Liver (tissue), 9 donors: Measurements from ENCODE around the gene NIPBL. TPM values are rescaled to one million over a fixed set of nuclear protein-coding genes. Genes with fewer than 3 reads are reported as not detected.

Source experiments
- DNase-seq: peaks from one replicate; pipeline ENCODE4 v3.0.0-alpha.2; 2017; ENCODE audit warnings: low spot score
- H3K27ac ChIP-seq, 2 donors: one replicate each; pipeline ENCODE4 v1.7.0; 2013; ENCODE audit warnings: inconsistent platforms in 2 of 2, low read length in 2 of 2, control low read depth in 1 of 2, low read depth in 1 of 2, mild to moderate bottlenecking in 1 of 2
- H3K27me3 ChIP-seq, 4 donors: one replicate each; pipeline versions ENCODE4 v1.6.1 to v1.7.0; 2013; ENCODE audit warnings: low read length in 3 of 4, inconsistent platforms in 1 of 4, mild to moderate bottlenecking in 1 of 4, moderate library complexity in 1 of 4; ENCODE audit not compliant: control insufficient read depth in 4 of 4, insufficient read depth in 4 of 4
- H3K36me3 ChIP-seq, 4 donors: one replicate each; pipeline versions ENCODE4 v1.6.1 to v1.7.0; 2013; ENCODE audit warnings: low read length in 3 of 4, mild to moderate bottlenecking in 3 of 4, low read depth in 1 of 4, moderate library complexity in 1 of 4; ENCODE audit not compliant: control insufficient read depth in 4 of 4, insufficient read depth in 3 of 4
- H3K4me1 ChIP-seq, 4 donors: one replicate each; pipeline versions ENCODE4 v1.6.1 to v1.7.0; 2013; ENCODE audit warnings: low read length in 3 of 4, mild to moderate bottlenecking in 3 of 4, moderate library complexity in 1 of 4; ENCODE audit not compliant: control insufficient read depth in 4 of 4, insufficient read depth in 4 of 4
- H3K4me3 ChIP-seq, 3 donors: one replicate each; pipeline versions ENCODE4 v1.6.1 to v1.7.0; 2013; ENCODE audit warnings: low read length in 3 of 3, control low read depth in 1 of 3, low read depth in 1 of 3, mild to moderate bottlenecking in 1 of 3
- H3K9ac ChIP-seq, 2 donors: one replicate each; pipeline ENCODE4 v1.7.0; 2013; ENCODE audit warnings: low read length in 2 of 2, mild to moderate bottlenecking in 2 of 2, moderate library complexity in 2 of 2, control low read depth in 1 of 2, low read depth in 1 of 2
- H3K9me3 ChIP-seq, 4 donors: one replicate each; pipeline versions ENCODE4 v1.6.1 to v1.7.0; 2013; ENCODE audit warnings: low read length in 3 of 4; ENCODE audit not compliant: control insufficient read depth in 4 of 4
- CTCF ChIP-seq: fragments of 150-350 bp; IDR thresholded peaks from 2 replicates; pipeline ENCODE4 v1.5.1; 2017; ENCODE audit warnings: improper control_type of control experiment, low read depth, low read length; ENCODE audit not compliant: missing input control
- EGR1 ChIP-seq, 2 donors: IDR thresholded peaks; 2 replicates each; pipeline ENCODE4 v1.6.1; 2016 to 2018; ENCODE audit warnings: antibody characterized with exemption in 2 of 2, low read depth in 2 of 2
- FOXA1 ChIP-seq: IDR thresholded peaks from 2 replicates; pipeline ENCODE4 v1.6.1; 2016; ENCODE audit warnings: antibody characterized with exemption
- GABPA ChIP-seq, 2 donors: IDR thresholded peaks in 1 of 2; conservative IDR thresholded peaks in 1 of 2; 2 replicates each; pipeline ENCODE4 v1.6.1; 2016; ENCODE audit warnings: antibody characterized with exemption in 2 of 2, mild to moderate bottlenecking in 1 of 2, moderate library complexity in 1 of 2
- HNF4A ChIP-seq, 2 donors: conservative IDR thresholded peaks; 2 replicates each; pipeline ENCODE4 v1.6.1; 2016; ENCODE audit warnings: antibody characterized with exemption in 2 of 2, mild to moderate bottlenecking in 2 of 2
- HNF4G ChIP-seq: IDR thresholded peaks from 2 replicates; pipeline ENCODE4 v1.6.1; 2016; ENCODE audit warnings: antibody characterized with exemption
- JUND ChIP-seq, 2 donors: IDR thresholded peaks; 2 replicates each; pipeline ENCODE4 v1.6.1; 2016; ENCODE audit warnings: antibody characterized with exemption in 2 of 2
- NR2F2 ChIP-seq: IDR thresholded peaks from 2 replicates; pipeline ENCODE4 v1.6.1; 2016; ENCODE audit warnings: antibody characterized with exemption
- RAD21 ChIP-seq, 2 donors: IDR thresholded peaks; 2 replicates each; pipeline ENCODE4 v1.6.1; 2016; ENCODE audit warnings: antibody characterized with exemption in 2 of 2, mild to moderate bottlenecking in 2 of 2
- REST ChIP-seq: IDR thresholded peaks from 2 replicates; pipeline ENCODE4 v1.6.1; 2016; ENCODE audit warnings: antibody characterized with exemption, mild to moderate bottlenecking
- RXRA ChIP-seq, 2 donors: IDR thresholded peaks; 2 replicates each; pipeline ENCODE4 v1.6.1; 2017 to 2018; ENCODE audit warnings: antibody characterized with exemption in 2 of 2, mild to moderate bottlenecking in 1 of 2
- SP1 ChIP-seq: IDR thresholded peaks from 2 replicates; pipeline ENCODE4 v1.6.1; 2018; ENCODE audit warnings: antibody characterized with exemption, mild to moderate bottlenecking
- TAF1 ChIP-seq: conservative IDR thresholded peaks from 2 replicates; pipeline ENCODE4 v1.6.1; 2016; ENCODE audit warnings: antibody characterized with exemption, mild to moderate bottlenecking
- YY1 ChIP-seq: IDR thresholded peaks from 2 replicates; pipeline ENCODE4 v1.6.1; 2016; ENCODE audit warnings: antibody characterized with exemption, mild to moderate bottlenecking
- ZBTB33 ChIP-seq: IDR thresholded peaks from 2 replicates; pipeline ENCODE4 v1.6.1; 2016; ENCODE audit warnings: antibody characterized with exemption
- WGBS: extraction: QIAGEN DNeasy Blood & Tissue Kit; methylation state at CpG from one replicate; pipeline ENCODE4 v1.1.7; 2013; 5-methylcytosine and 5-hydroxymethylcytosine counted together
- polyA plus RNA-seq, 2 donors: library from polyadenylated mRNA; stranded (reverse) in 1 of 2; unstranded in 1 of 2; fragments of 200-250 nt in 1 of 2; fragments of >200 nt in 1 of 2; fragmentation: Nextera tagmentation in 1 of 2; extraction: Ambion mirVana in 1 of 2; gene quantifications; one replicate each; pipeline versions ENCODE4 v1.2.1 to v1.2.3, GENCODE V29; 2013 to 2015
- total RNA-seq, 2 donors: library from RNA; depleted of rRNA; stranded (reverse); fragments of >200 nt; gene quantifications; one replicate each; pipeline ENCODE4 v1.2.3, GENCODE V29; 2014
- TF ChIP-seq, protein P1 (sequence below): IDR thresholded peaks from 2 replicates; pipeline ENCODE4 v1.6.1; 2016; ENCODE audit warnings: antibody characterized with exemption
- TF ChIP-seq, protein P2 (sequence below): IDR thresholded peaks from 2 replicates; pipeline ENCODE4 v1.6.1; 2016; ENCODE audit warnings: antibody characterized with exemption
- donor health status: healthy.
- donor health status: healthy.
- donor health status: healthy.
- donor health status: healthy.
- donor health status: healthy.

NIPBL gene
- total and polyA plus RNA-seq, 4 donors = 4.9 to 30.3 (median 21.0) TPM

- Histone ChIP-seq H3K4me1 (peaks cover 0 to 21% (median 3%) of the 10 kb centered on the region in 4 donors), H3K27ac (no peak overlapping the region), H3K9ac (no peak overlapping the region), H3K4me3 (no peak overlapping the region), H3K9me3 (no peaks in the 10 kb centered on the region), H3K36me3 (no peaks in the 10 kb centered on the region), H3K27me3 (no peaks in the 10 kb centered on the region)
- no peak for TF ChIP-seq GABPA (IDR thresholded peaks at IDR 0.05 in 1 of 2, conservative IDR thresholded peaks at IDR 0.05 in 1 of 2)
- TF ChIP-seq, protein P1, sequence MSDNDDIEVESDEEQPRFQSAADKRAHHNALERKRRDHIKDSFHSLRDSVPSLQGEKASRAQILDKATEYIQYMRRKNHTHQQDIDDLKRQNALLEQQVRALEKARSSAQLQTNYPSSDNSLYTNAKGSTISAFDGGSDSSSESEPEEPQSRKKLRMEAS = no peak
- no peak for TF ChIP-seq ZBTB33
- TF ChIP-seq RXRA (IDR thresholded peaks at IDR 0.05) = no peak
- TF ChIP-seq REST = no peak
- no peak for TF ChIP-seq NR2F2
- no peak for TF ChIP-seq HNF4A (conservative IDR thresholded peaks at IDR 0.05)
- TF ChIP-seq CTCF = no peak
- no peak for TF ChIP-seq FOXA1
- no peak for TF ChIP-seq JUND (IDR thresholded peaks at IDR 0.05)
- TF ChIP-seq EGR1 (IDR thresholded peaks at IDR 0.05; ENCODE audit: low read depth in 2 of 2) = no peak
- no peak for DNase-seq
- WGBS = 76% methylated on average over 3 of the region's 3 CpGs
These were observed 63.6 kb downstream of the NIPBL start for GRCh38 chr5:36939969-36940858.

- no peaks in the 10 kb centered on the region for H3K9me3 ChIP-seq
- DNase-seq = no peak
- no peak overlapping the region for H3K4me3 ChIP-seq
- H3K9ac ChIP-seq = no peak overlapping the region
- 83% methylated on average over 1 of the region's 1 CpG for WGBS
- no peak overlapping the region for H3K27ac ChIP-seq
- peaks cover 0 to 10% (median 4%) of the 10 kb centered on the region in 4 donors for H3K4me1 ChIP-seq
- no peaks in the 10 kb centered on the region for H3K27me3 ChIP-seq
- no peaks in the 10 kb centered on the region for H3K36me3 ChIP-seq
- TF ChIP-seq JUND (IDR thresholded peaks at IDR 0.05) (no peak), FOXA1 (no peak), RAD21 (IDR thresholded peaks at IDR 0.05) (no peak), EGR1 (IDR thresholded peaks at IDR 0.05; ENCODE audit: low read depth in 2 of 2) (no peak), NR2F2 (no peak), REST (no peak), GABPA (IDR thresholded peaks at IDR 0.05 in 1 of 2, conservative IDR thresholded peaks at IDR 0.05 in 1 of 2) (no peak), HNF4A (conservative IDR thresholded peaks at IDR 0.05) (no peak), TAF1 (no peak), HNF4G (no peak), SP1 (no peak), YY1 (no peak)
- TF ChIP-seq, protein P1 = no peak
- TF ChIP-seq, protein P2, sequence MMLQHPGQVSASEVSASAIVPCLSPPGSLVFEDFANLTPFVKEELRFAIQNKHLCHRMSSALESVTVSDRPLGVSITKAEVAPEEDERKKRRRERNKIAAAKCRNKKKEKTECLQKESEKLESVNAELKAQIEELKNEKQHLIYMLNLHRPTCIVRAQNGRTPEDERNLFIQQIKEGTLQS = no peak
These were observed 67.0 kb downstream of the NIPBL start for GRCh38 chr5:36943584-36943983.
